GM20000 (cell line): ENCODE measurements around the gene NOTUM.
A peak's percentile ranks its signal among the peaks of the same experiment; 100 is the strongest.

Source experiments
- DNase-seq: peaks from one replicate; pipeline ENCODE4 v3.0.0; 2012; ENCODE audit warnings: low spot score
- TF ChIP-seq, protein P1 (sequence below): IDR thresholded peaks from 2 replicates; pipeline ENCODE4 v1.5.1; 2012; ENCODE audit warnings: mild to moderate bottlenecking, control low read depth; ENCODE audit errors: extremely low read depth, missing control alignments

NOTUM gene

DNA sequence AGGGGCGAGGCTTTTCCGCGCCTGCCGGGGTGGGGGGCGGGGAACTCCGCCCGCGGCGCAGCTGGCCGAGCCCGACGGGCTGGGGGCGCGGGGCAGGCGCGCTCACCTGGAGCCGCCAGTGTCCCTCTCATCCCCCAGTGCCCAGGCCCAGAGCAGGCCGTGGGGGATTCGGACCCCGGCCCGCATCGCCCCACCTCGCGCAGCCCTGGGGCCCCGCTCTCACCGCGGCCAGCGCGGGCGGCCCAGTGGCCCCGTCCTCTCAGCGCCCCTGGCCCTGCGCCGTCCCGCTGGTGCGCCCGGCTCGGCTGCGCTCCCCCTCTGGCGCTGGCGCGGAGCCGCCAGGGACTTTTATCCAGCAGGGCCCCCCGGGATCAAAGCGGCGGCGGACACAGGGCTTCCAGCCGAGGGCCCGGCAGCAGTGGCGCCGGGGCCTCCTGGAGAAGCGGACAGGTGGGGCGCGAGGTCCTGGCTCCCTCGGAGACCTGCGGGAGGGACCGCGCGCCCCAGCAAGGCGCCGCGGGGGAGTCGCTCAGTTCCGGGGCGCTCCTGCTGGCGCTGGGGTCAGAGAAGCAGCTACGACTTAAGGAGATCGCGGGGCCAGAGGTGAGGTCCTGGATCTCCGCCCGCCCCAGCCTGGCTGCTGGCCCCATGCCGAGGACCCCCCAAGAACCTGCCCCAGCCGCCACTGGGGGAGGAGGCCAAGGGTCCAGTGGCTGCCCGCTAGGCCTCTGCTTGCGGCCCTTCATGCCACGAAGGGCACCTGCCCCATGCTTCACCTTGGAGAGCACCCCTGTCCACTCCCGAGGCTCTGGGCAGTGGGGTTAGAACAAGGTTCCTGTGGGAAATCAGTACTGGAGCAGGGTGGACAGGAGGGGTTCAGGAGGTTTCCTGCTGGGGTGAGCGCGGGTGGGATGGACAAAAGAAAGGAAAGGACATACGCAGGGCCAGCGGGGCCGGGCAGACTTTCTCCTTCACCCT is 823 bp upstream of the NOTUM start:
- TF ChIP-seq, protein P1, sequence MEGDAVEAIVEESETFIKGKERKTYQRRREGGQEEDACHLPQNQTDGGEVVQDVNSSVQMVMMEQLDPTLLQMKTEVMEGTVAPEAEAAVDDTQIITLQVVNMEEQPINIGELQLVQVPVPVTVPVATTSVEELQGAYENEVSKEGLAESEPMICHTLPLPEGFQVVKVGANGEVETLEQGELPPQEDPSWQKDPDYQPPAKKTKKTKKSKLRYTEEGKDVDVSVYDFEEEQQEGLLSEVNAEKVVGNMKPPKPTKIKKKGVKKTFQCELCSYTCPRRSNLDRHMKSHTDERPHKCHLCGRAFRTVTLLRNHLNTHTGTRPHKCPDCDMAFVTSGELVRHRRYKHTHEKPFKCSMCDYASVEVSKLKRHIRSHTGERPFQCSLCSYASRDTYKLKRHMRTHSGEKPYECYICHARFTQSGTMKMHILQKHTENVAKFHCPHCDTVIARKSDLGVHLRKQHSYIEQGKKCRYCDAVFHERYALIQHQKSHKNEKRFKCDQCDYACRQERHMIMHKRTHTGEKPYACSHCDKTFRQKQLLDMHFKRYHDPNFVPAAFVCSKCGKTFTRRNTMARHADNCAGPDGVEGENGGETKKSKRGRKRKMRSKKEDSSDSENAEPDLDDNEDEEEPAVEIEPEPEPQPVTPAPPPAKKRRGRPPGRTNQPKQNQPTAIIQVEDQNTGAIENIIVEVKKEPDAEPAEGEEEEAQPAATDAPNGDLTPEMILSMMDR: no peak
- no peak for DNase-seq

DNA sequence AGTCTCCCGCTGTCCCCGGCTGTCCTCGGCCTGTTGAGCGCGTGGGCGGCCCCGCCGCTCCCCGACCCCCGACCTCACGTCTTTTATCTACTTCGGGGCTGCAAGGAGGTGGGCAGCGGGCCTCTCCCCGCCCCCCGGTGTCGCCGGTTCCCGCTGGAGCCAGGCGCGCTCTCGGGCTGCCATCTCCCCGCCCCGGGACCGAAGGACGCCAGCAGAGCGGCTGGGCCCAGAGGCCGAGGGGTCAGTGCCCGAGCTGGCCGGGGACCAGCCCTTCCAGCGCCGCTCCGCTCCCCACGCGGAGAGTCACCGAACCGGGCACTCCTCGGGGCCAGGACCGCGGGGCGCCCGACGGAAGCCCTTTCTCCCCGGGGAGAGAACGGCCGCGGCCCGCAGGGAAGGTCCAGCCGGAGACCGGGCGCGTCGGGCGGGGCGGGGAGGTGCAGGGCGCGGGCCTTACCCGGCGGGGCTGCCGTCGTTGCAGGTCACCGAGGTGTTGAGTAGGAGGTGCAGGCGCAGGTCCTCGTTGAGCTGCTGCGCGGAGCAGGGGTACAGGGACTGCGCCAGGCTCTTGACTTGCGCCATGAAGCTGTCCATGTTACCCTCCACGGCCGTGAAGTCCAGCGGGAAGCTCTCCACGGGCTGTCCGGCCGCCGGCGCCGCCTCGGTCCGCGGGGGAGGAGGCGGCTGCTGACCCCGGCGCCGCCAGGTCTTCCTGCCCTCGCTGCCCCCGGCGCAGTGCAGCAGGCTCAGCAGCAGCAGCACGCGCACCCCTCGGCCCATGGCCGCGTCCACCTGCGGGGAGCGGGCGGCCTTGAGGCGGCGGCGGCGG is 643 bp downstream of the NOTUM start:
- TF ChIP-seq, protein P1: no peak
- no peak for DNase-seq

DNA sequence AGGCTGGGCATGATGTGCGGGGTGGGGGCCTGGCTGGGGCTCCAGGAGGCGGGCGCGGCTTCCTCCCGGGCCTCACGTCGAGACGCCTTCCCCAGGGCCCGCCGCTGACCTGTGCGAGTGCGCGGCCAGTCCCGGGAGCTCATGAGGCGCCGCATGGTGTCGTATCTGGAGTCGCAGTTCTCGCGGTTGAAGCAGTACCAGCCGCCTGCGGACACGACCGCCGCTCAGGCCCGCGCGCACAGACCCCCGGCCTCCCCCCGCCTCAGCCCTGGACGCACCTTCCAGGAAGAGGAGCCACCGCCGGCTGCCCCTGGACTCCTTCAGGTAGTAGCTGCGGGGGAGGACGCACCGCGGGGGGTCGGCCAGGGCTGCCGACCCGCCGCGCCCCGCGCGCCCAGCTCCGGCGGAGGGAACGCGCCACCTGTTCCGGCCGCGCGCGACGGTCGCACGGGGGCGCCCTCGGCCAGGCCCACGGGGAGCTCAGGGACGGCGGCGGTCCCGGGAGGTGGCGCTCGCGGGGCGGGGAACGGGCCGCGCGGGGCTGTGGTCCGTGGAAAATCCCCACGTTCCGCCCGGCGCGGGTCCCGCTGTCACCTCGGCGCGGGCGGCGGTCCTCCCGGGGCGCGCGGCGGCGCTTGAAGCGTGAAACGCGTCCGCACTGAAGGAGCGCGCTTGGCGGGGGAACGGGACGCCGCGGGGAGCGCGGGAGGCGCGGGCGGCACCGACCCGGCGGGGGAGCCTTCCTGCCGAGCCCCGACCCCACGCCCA is 1.4 kb downstream of the NOTUM start:
- peak; percentile 96 for DNase-seq
- TF ChIP-seq, protein P1: peak; percentile 100

DNA sequence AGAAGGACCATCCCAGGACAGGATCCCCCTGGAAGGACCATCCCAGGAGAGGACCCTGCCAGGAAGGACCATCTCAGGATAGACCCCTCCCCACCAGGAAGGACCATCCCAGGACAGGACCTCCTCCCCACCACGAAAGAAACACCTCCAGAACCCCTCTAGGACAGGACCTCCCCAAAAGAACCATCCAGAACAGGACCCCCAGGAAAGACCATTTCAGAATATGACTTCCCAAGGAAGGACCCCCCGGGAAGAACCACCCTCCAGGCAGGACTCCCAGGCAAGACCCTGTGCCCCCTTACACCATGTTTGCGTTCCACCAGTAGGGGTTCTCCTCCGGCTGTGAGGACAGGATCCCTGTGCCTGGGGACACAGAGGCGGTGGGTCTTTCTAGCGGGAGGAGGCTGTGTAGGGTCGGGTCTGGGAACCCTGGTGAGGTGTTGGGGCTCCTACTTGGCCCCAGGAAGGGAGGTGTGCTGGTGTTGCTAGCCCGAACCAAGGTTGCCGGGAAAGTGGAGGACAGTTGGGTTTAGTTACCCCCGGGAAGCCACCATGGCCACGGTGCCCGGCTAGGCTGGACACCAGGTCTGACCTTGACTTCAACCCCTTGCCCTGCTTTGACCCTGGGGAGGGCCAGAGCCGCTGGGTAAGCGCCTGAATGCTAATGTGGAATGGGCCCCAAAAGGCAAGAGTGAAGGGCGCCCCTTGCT is 2.2 kb downstream of the NOTUM start:
- TF ChIP-seq, protein P1: no peak
- no peak for DNase-seq

DNA sequence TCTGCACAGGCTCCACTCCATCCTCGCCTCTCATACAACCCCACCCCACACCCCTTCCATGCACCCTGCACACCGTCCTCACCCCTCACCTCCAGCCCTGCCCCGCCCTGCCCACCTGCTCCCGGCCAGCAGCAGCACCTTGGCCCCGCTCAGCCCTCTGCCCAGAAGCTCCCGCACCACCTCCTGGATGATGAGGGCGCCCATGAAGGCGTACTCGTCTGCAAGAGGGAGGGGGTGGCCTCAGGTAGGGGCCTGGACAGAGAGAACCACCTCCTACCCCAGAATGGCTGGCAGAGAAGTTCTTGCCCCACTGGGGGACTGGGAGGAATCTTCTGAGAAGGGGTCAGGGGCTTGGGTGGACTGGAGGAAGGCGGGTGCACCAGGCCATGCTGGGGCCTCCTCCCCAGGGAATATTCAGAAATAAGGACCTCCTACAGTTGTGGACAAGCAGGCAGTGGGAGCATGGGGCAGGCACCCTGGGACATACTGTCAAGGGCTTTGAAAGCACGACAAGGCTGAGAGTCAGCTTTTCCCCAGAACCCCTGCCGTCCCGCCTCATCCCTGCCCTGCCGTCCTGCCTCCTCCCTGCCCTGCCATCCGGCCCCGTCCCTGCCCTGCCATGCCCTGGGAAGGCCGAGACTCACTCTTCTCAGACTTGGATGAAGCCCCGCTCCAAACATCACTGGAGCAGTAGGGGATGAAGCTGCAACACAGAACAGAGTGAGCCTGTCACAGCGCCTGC is 3.1 kb downstream of the NOTUM start:
- TF ChIP-seq, protein P1: no peak
- DNase-seq: no peak
